ENCODE data around the gene TMEM196. TPM values are rescaled to one million over a fixed set of nuclear protein-coding genes. Genes with fewer than 3 reads are reported as not detected.
"Not testable (repeated sequence)": the region's sequence is repeated elsewhere in the genome, so short reads cannot be mapped to it uniquely, and the experiment has no call there.

The TMEM196 gene
- total RNA-seq, 2 donors from 2014 or later = not detected

DNA sequence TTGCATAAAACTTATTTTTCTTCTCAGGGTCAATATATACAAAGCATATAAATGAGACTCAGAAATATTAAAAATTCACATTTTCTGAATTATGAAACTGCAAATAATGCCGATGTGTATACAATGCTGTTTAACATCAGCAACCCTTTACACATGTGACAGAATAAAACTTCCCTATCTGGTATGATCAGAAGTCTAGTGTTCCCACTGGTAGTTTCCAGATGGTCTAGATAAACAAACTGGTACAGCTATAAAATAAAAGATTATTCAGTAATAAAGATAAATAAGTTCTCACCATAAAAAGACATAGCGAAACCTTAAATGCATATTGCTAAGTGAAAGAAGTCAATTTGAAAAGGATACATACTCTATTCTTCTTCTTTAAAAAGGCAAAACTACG, 72.5 kb downstream of the TMEM196 start:
- H3K4me1 ChIP-seq (ENCODE audit: control insufficient read depth in 1 of 2, low read depth in 2 of 2) = no peaks in the 10 kb centered on the region

DNA sequence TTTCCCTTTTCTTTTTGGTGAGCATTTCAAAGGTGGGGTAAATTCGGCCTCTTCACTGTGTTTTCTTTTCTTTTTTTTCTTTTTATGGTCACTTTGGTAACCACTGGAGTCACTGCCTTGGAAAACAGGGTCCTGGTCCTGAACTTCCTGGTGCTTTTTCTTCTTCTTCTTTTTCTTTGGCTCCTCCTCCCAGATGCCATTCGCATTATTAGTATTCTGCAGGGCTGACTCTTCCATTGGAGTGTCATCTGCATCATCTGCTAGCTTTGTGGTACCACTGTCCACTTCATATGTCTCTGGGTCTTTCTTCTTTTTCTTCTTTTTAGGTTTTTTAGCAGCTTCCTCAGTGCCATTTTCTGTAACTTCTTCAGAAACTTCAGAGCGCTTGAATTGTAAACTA, 75.1 kb downstream of the TMEM196 start:
- no peaks in the 10 kb centered on the region for H3K4me1 ChIP-seq (ENCODE audit: control insufficient read depth in 1 of 2, low read depth in 2 of 2)
- DNase-seq (ENCODE audit: low spot score) (no peak), ATAC-seq (ENCODE audit: insufficient number of reproducible peaks, low FRiP score, low read depth) (no peak)
- H3K36me3 ChIP-seq = peaks cover 3% of the 10 kb centered on the region
- H3K27ac ChIP-seq = no peak overlapping the region
- TF ChIP-seq, protein P1, sequence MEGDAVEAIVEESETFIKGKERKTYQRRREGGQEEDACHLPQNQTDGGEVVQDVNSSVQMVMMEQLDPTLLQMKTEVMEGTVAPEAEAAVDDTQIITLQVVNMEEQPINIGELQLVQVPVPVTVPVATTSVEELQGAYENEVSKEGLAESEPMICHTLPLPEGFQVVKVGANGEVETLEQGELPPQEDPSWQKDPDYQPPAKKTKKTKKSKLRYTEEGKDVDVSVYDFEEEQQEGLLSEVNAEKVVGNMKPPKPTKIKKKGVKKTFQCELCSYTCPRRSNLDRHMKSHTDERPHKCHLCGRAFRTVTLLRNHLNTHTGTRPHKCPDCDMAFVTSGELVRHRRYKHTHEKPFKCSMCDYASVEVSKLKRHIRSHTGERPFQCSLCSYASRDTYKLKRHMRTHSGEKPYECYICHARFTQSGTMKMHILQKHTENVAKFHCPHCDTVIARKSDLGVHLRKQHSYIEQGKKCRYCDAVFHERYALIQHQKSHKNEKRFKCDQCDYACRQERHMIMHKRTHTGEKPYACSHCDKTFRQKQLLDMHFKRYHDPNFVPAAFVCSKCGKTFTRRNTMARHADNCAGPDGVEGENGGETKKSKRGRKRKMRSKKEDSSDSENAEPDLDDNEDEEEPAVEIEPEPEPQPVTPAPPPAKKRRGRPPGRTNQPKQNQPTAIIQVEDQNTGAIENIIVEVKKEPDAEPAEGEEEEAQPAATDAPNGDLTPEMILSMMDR (IDR thresholded peaks at IDR 0.05) = no peak
- no peak overlapping the region for H3K4me3 ChIP-seq
- H3K27me3 ChIP-seq (replicated peaks; ENCODE audit: insufficient read depth) = no peaks in the 10 kb centered on the region
- no peaks in the 10 kb centered on the region for H3K9me3 ChIP-seq

More for the DNA sequence above, 72.5 kb downstream of the TMEM196 start:
- Histone ChIP-seq H3K36me3 (peaks cover 3% of the 10 kb centered on the region), H3K9me3 (no peaks in the 10 kb centered on the region), H3K27ac (no peak overlapping the region), H3K4me3 (no peak overlapping the region), H3K27me3 (replicated peaks; ENCODE audit: insufficient read depth) (no peaks in the 10 kb centered on the region)
- TF ChIP-seq, protein P1 (IDR thresholded peaks at IDR 0.05) = no peak
- DNase-seq (ENCODE audit: low spot score) (no peak), ATAC-seq (ENCODE audit: insufficient number of reproducible peaks, low FRiP score, low read depth) (no peak)

DNA sequence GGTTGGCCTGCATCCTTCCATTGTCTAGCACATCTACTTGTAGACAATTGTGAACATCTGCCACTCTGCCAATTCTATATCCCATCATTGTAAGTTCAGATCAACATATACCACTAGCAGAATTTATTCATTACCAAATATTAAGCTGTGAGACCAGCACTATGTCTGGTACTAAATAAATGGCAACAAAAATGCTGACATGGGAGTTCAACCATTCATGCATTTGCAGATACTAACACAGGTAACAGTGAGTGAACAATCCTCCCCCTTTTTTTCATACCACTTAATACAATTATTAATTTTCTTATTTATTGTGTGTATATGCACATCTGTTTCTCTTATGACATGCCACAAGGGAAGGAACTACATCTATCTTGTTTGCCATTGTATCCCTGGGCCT, 76.5 kb downstream of the TMEM196 start:
- Histone ChIP-seq H3K27me3 (replicated peaks; ENCODE audit: insufficient read depth) (no peaks in the 10 kb centered on the region), H3K4me1 (ENCODE audit: control insufficient read depth in 1 of 2, low read depth in 2 of 2) (no peaks in the 10 kb centered on the region), H3K36me3 (peaks cover 3% of the 10 kb centered on the region), H3K9me3 (no peaks in the 10 kb centered on the region), H3K27ac (no peak overlapping the region), H3K4me3 (no peak overlapping the region)
- DNase-seq (ENCODE audit: low spot score) = no peak
- TF ChIP-seq, protein P1 (IDR thresholded peaks at IDR 0.05) = no peak
- ATAC-seq (ENCODE audit: insufficient number of reproducible peaks, low FRiP score, low read depth) = no peak

DNA sequence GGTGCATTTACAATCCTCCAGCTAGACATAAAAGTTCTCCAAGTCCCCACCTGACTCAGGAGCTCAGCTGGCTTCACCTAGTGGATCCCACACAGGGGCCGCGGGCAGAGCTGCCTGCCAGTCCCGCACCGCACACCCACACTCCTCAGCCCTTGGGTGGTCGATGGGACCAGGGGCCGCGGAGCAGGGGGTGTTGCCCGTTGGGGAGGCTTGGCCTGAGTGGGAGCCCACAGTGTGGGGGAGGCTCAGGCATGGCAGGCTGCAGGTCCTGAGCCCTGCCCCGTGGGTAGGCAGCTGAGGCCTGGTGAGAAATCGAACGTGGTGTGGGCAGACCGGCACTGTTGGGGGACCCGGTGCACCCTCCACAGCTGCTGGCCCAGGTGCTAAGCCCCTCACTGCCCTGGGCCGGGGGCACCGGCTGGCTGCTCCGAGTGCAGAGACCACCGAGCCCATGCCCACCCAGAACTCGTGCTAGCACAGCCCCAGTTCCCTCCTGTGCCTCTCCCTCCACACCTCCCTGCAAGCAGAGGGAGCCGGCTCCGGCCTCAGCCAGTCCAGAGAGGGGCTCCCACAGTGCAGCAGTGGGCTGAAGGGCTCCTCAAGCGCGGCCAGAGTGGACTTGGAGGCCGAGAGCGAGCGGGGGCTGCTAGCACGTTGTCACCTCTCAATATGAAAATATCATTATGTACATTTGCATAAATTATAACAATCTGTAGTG, 81.1 kb downstream of the TMEM196 start:
- TF ChIP-seq, protein P1 (IDR thresholded peaks at IDR 0.05) = no peak
- Histone ChIP-seq H3K4me1 (ENCODE audit: control insufficient read depth in 1 of 2, low read depth in 2 of 2) (no peaks in the 10 kb centered on the region), H3K36me3 (no peaks in the 10 kb centered on the region), H3K27ac (no peak overlapping the region), H3K4me3 (no peak overlapping the region), H3K27me3 (replicated peaks; ENCODE audit: insufficient read depth) (no peaks in the 10 kb centered on the region), H3K9me3 (no peaks in the 10 kb centered on the region)
- DNase-seq (ENCODE audit: low spot score) = no peak
- no peak for ATAC-seq (ENCODE audit: insufficient number of reproducible peaks, low FRiP score, low read depth)

DNA sequence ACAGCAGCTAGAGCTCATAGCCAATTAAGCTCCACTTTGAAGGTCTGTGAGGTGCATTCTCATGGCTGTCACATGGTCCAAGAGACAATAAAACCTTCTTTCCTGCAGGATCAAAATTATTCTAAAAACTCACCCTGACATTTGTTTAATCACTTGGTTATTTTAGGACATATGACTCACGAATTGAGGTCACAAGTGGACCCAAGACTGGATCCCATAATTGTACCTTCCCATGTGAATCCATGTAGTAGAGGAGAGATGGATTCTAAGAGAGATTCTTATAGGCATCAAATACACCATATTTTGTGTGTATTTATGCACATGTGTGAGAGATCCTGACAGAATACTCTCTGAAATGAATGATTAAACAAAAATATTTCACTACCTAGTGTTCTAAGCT, 82.7 kb downstream of the TMEM196 start:
- Histone ChIP-seq H3K9me3 (no peaks in the 10 kb centered on the region), H3K36me3 (no peaks in the 10 kb centered on the region), H3K27ac (no peak overlapping the region), H3K4me3 (no peak overlapping the region), H3K4me1 (ENCODE audit: control insufficient read depth in 1 of 2, low read depth in 2 of 2) (no peaks in the 10 kb centered on the region), H3K27me3 (replicated peaks; ENCODE audit: insufficient read depth) (no peaks in the 10 kb centered on the region)
- TF ChIP-seq, protein P1 (IDR thresholded peaks at IDR 0.05) = no peak
- ATAC-seq (ENCODE audit: insufficient number of reproducible peaks, low FRiP score, low read depth) (no peak), DNase-seq (ENCODE audit: low spot score) (no peak)

DNA sequence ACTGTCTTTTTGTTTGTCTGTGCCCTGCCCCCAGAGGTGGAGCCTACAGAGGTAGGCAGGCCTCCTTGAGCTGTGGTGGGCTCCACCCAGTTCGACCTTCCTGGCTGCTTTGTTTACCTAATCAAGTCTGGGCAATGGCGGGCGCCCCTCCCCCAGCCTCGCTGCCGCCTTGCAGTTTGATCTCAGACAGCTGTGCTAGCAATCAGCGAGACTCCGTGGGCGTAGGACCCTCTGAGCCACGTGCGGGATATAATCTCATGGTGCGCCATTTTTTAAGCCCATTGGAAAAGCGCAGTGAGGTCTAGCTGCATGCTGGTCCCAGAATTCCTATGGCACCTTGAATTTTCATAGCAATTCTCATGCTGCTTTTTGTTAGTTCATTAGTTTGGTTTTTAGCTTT, 84.3 kb downstream of the TMEM196 start:
- H3K4me1 ChIP-seq (ENCODE audit: control insufficient read depth in 1 of 2, low read depth in 2 of 2); H3K27me3 ChIP-seq (replicated peaks; ENCODE audit: insufficient read depth); H3K36me3 ChIP-seq; H3K9me3 ChIP-seq; DNase-seq (ENCODE audit: low spot score); H3K4me3 ChIP-seq; ATAC-seq (ENCODE audit: insufficient number of reproducible peaks, low FRiP score, low read depth); H3K27ac ChIP-seq: not testable (repeated sequence)
